GM19023 (cell line): ENCODE results near the gene EML4.
"Not testable (repeated sequence)": the region's sequence is repeated elsewhere in the genome, so short reads cannot be mapped to it uniquely, and the experiment has no call there.

Experiments used
- ATAC-seq: cut with Tn5 transposase; IDR thresholded peaks from one replicate; pipeline ENCODE4 v1.9.1; 2021; ENCODE audit warnings: mild to moderate bottlenecking, moderate library complexity; ENCODE audit not compliant: unreplicated experiment

Gene EML4

GRCh38 chr2:42372474-42373200 lies 203.5 kb downstream of the EML4 start:
- no peak for ATAC-seq

DNA sequence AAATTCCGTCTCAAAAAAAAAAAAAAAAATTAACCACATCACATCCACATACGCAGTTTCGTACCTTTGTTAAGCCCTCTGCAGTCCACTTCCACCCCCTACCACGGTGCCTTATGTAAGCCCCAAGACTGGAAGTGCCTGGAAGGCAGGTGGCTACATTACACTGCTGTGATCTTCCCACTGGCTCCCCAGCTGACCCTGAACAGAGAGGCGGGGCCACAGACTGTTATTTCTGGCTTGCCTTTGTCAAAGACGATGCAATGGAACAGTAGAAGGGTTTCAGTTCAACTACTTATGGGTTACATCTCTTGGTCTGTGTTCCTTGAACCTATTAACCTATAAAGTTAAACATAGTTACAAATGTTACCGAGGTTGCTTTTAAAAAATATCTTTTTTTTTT lies 207.6 kb downstream of the EML4 start:
- ATAC-seq: no peak

- no peak for ATAC-seq
Observed at GRCh38 chr2:42378415-42378814, 209.3 kb downstream of the EML4 start.

GRCh38 chr2:42380026-42380425 lies 210.9 kb downstream of the EML4 start:
- not testable (repeated sequence) for ATAC-seq

- ATAC-seq: no peak
Observed at GRCh38 chr2:42382144-42382543, 213.0 kb downstream of the EML4 start.
